Endometrial microvascular endothelial cells (primary cell): ENCODE data around the gene SRGAP2B. TPM values are rescaled to one million over a fixed set of nuclear protein-coding genes. Genes with fewer than 3 reads are reported as not detected.
"Not testable (repeated sequence)": the region's sequence is repeated elsewhere in the genome, so short reads cannot be mapped to it uniquely, and the experiment has no call there.

Experiments used
- in situ Hi-C: cut with HindIII; loops from 2 replicates; pipeline ENCODE4 v1.10.0; 2017; ENCODE audit warnings: low sequenced_read_pairs, low pct_unique_long_range_greater_than_20kb; ENCODE audit errors: inconsistent ontology term
- total RNA-seq: library from RNA; depleted of rRNA; stranded (reverse); fragments of >200 nt; gene quantifications from one replicate; pipeline ENCODE4 v1.2.3, GENCODE V29; 2015; ENCODE audit errors: inconsistent ontology term

SRGAP2B gene
- total RNA-seq, 1 donor from 2014 or later: 37.4 TPM

GRCh38 chr1:145052019-145052776 is 42.9 kb downstream of the SRGAP2B start:
- in situ Hi-C loops: not testable (repeated sequence)

GRCh38 chr1:145048181-145048856 is 46.8 kb downstream of the SRGAP2B start:
- in situ Hi-C loops: not testable (repeated sequence)

GRCh38 chr1:145047553-145047952 is 47.6 kb downstream of the SRGAP2B start:
- in situ Hi-C loops: not testable (repeated sequence)

- in situ Hi-C loops: not testable (repeated sequence)
Observed at GRCh38 chr1:145045571-145046273, 49.4 kb downstream of the SRGAP2B start.

GRCh38 chr1:145041519-145041918 is 53.6 kb downstream of the SRGAP2B start:
- in situ Hi-C loops: not testable (repeated sequence)

- in situ Hi-C loops: not testable (repeated sequence)
Observed at GRCh38 chr1:145036019-145036418, 59.1 kb downstream of the SRGAP2B start.

GRCh38 chr1:145033523-145033922 is 61.6 kb downstream of the SRGAP2B start:
- in situ Hi-C loops: not testable (repeated sequence)

- in situ Hi-C loops: not testable (repeated sequence)
Observed at GRCh38 chr1:145027251-145027650, 67.9 kb downstream of the SRGAP2B start.

GRCh38 chr1:145025286-145025685 is 69.8 kb downstream of the SRGAP2B start:
- in situ Hi-C loops: not testable (repeated sequence)

GRCh38 chr1:145022259-145022658 is 72.9 kb downstream of the SRGAP2B start:
- in situ Hi-C loops: not testable (repeated sequence)

GRCh38 chr1:145021749-145022148 is 73.4 kb downstream of the SRGAP2B start:
- in situ Hi-C loops: not testable (repeated sequence)

- in situ Hi-C loops: not testable (repeated sequence)
Observed at GRCh38 chr1:145019709-145020108, 75.4 kb downstream of the SRGAP2B start.

GRCh38 chr1:145017725-145018124 is 77.4 kb downstream of the SRGAP2B start:
- in situ Hi-C loops: not testable (repeated sequence)

GRCh38 chr1:145016492-145016862 is 78.7 kb downstream of the SRGAP2B start:
- in situ Hi-C loops: not testable (repeated sequence)

GRCh38 chr1:145015744-145016491 is 79.2 kb downstream of the SRGAP2B start:
- in situ Hi-C loops: not testable (repeated sequence)

- in situ Hi-C loops: not testable (repeated sequence)
Observed at GRCh38 chr1:145013353-145013752, 81.8 kb downstream of the SRGAP2B start.

GRCh38 chr1:145011811-145012210 is 83.3 kb downstream of the SRGAP2B start:
- in situ Hi-C loops: not testable (repeated sequence)

- in situ Hi-C loops: not testable (repeated sequence)
Observed at GRCh38 chr1:145010580-145010979, 84.5 kb downstream of the SRGAP2B start.

- in situ Hi-C loops: not testable (repeated sequence)
Observed at GRCh38 chr1:145009928-145010327, 85.2 kb downstream of the SRGAP2B start.
